ENCODE measurements around the gene PREP. TPM values are rescaled to one million over a fixed set of nuclear protein-coding genes. Genes with fewer than 3 reads are reported as not detected.
"Not testable (repeated sequence)": the region's sequence is repeated elsewhere in the genome, so short reads cannot be mapped to it uniquely, and the experiment has no call there.

Gene PREP
- total RNA-seq, 1 experiment from 2014 or later = 42.4 TPM

DNA sequence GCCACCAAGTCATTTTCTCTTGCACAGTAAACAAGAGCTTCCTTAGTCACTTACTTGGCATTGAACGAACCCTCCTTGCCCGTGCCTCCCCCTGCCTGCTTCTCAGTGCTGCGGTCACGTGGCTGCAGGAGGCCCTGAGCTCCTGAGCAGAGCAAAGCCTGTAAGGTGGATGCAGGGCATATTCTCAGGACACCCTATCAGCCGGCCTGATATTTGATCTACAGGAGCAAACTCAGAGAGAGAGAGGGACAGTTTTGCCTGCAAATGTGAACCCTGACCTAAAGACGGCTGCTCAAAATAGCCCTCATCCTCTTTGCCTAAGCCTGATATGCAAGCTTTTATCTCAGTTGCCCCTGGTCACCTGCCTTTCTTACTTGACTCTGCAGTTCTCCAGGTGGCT is 130.1 kb downstream of the PREP start:
- peak; percentile 21 for DNase-seq (ENCODE audit: low read depth)

- no peak for DNase-seq (ENCODE audit: low read depth)
Observed at GRCh38 chr6:105270511-105270910, 132.4 kb downstream of the PREP start.

DNA sequence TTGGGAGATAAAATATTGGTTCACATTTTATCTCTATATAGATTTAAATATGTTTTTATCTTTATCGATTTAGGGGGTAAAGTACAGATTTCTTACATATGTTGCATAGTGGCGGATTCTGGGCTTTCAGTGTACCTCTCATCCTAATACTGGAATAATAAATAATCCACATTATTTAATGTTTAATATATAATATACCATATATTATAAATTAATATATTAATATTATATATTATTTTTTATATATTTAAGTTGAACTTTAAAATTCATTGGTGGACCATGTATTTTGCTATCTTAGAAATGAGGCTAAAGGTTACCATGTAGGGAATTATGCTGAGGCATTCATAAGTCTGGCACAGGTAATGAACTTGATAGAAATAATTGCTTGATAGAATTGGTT is 133.5 kb downstream of the PREP start:
- no peak for DNase-seq (ENCODE audit: low read depth)

DNA sequence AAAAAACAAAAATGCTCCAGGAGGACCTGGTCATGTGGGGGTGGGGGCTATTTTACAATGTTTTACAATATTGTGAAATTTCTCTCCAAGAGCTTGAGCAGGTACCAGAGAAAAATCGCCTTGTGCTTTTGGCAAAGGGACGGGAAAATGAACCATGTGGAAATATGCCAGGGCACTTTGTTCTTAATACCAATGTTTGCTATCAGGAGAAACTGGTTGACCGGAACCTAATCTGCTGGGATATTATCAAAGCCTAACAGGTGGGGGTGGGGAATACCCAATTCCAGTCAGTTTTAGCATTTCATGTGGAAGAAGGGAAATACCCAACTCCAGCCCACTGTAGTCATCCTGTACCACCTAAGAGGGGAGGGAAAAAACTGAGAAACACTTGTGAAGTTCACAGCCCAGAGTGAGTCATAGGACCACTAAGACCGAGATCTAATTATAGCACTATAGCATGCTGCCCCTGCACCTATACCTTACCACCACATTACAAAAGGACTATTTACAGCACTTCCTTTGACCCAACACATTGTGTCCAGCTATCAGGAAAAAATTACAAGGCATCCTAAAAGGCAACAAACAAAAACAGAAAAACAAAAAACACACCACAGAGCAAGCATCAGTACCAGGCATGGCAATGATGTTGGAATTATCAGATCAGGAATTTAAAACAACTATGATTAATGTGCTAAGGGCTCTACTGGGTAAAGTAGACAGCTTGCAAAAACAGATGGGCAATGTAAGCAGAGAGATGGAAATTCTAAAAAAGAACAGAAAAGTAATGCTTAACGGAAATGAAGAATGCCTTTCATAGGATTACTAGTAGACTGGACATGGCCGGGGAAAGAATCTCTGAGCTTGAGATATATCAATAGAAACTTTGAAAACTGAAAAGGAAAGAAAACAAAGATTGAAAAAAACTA is 138.9 kb downstream of the PREP start:
- DNase-seq (ENCODE audit: low read depth) = peak; percentile 79

- no peak for DNase-seq (ENCODE audit: low read depth)
Observed at GRCh38 chr6:105259913-105260889, 142.7 kb downstream of the PREP start.

GRCh38 chr6:105258816-105259215 is 144.1 kb downstream of the PREP start:
- DNase-seq (ENCODE audit: low read depth) = no peak

GRCh38 chr6:105257340-105257739 is 145.5 kb downstream of the PREP start:
- DNase-seq (ENCODE audit: low read depth) = no peak

- DNase-seq (ENCODE audit: low read depth) = no peak
Observed at GRCh38 chr6:105256619-105257018, 146.3 kb downstream of the PREP start.

- DNase-seq (ENCODE audit: low read depth) = no peak
Observed at GRCh38 chr6:105253787-105254186, 149.1 kb downstream of the PREP start.

DNA sequence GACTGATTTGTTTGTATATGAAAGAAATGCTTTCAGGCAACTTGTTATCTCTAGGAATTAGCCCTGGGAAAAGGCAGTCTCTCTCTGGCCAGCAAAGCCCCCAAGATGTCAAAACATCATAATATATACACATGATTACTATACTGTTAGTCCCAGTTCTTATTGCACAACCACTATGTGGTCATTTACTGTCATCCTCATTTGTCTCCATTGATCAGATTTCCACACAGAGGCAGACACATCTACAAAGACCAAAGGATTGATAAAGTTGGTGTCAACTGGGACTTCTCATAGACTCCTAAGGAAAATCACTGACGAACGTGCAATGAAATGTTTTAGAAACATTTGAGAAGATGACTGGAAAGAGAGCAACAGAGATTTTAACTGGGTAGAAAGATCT is 151.2 kb downstream of the PREP start:
- no peak for DNase-seq (ENCODE audit: low read depth)

- DNase-seq (ENCODE audit: low read depth) = no peak
Observed at GRCh38 chr6:105250533-105250932, 152.3 kb downstream of the PREP start.

DNA sequence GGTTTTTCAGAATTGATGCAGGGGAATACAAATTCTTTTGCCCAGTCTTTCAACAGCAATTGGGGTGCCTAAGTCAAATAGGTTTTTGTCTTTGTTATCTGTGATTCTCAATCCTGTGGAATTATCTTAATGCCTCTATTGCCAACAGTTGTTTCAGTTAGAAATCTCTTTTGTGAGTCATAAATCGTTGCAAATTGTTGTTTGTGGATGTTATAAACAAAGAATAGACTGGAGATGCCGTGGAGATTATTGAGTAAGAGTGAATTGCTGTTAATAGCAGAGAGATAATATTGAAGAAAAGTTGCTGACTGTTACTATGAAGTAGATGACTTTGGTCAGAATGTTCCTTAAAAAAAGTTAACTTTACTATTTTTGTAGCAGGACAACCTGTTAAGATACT is 159.4 kb downstream of the PREP start:
- no peak for DNase-seq (ENCODE audit: low read depth)

DNA sequence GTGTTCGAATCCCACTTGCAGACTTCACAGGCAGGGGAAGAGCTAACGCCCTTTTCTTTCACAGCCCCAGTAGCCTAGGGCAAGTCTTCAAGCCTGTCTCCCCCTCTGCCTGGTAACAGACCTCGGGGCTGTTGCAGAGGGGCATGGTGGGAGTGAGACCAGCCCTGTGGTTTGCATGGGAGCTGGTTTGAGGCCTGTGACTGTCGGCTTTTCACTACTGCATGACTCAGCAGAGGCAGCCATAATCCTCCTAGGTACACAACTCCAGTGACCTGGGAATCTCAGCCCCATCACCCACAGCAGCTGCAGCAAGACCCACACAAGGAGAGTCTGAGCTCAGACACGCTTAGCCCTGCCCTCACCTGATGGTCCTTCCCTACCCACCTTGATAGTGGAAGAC is 167.7 kb downstream of the PREP start:
- peak; percentile 18 for DNase-seq (ENCODE audit: low read depth)

DNA sequence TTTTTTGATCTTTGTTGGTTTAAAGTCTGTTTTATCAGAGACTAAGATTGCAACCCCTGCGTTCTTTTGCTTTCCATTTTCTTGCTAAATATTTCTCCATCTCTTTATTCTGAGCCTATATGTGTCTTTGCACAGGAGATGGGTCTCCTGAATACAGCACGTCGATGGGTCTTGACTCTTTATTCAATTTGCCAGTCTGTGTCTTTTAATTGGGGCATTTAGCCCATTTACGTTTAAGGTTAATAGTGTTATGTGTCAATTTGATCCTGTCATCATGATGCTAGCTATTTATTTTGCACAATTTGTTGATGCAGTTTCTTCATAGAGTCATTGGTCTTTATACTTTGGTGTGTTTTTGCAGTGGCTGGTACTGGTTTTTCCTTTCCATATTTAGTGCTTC is 171.1 kb downstream of the PREP start:
- DNase-seq (ENCODE audit: low read depth) = not testable (repeated sequence)

Other genes with a start within 250 kb of the PREP start
- 56.8 and 70.5 TPM in 2 replicates for gene POPDC3, start 223.1 kb downstream of the PREP start, total RNA-seq (2014; rRNA removed; shearing (Covaris generic))

All from HT1080 (cell line).